Stimulated activated CD8-positive, alpha-beta memory T cell treated with anti-CD3 and anti-CD28 coated beads, Interleukin-12 subunit alpha, Interleukin-12 subunit beta, amount 100 ng/mL, for 24 hours (primary cell): ENCODE measurements around the gene AMIGO1.

Experiments used
- DNase-seq: peaks from one replicate; pipeline ENCODE4 v3.0.0-alpha.2; 2020; ENCODE audit errors: extremely low read depth

The AMIGO1 gene

GRCh38 chr1:109454497-109455133, 54.9 kb downstream of the AMIGO1 start:
- no peak for DNase-seq
